Measurements from ENCODE around the gene ZNF621.

The ZNF621 gene

GRCh38 chr3:40524568-40525285 is at the start of gene ZNF621:
TSS of gene ZNF621 (plus strand) at chr3:40524960. CDS start at chr3:40525841, 881 bp downstream.
- peak; percentile 30 to 91 (median 77) for DNase-seq

GRCh38 chr3:40476478-40477470 is 48.0 kb upstream of the ZNF621 start, which contains the start of gene ZNF619:
TSS of gene ZNF619 (plus strand) at chr3:40477122. CDS start at chr3:40477980, 858 bp downstream.
- DNase-seq: peak in 52 of 56 donors; percentile 2 to 68 (median 37)

- peak in 8 of 56 donors; percentile 1 to 28 (median 6) for DNase-seq
These were observed 47.1 kb upstream of the ZNF621 start for GRCh38 chr3:40477666-40478065.

- no peak for DNase-seq
These were observed 37.6 kb upstream of the ZNF621 start for GRCh38 chr3:40487172-40487571.

- no peak for DNase-seq
These were observed 33.8 kb upstream of the ZNF621 start for GRCh38 chr3:40490916-40491315.

GRCh38 chr3:40494698-40495097 is 30.1 kb upstream of the ZNF621 start:
- DNase-seq: no peak

- no peak for DNase-seq
These were observed 27.5 kb upstream of the ZNF621 start for GRCh38 chr3:40497288-40497687.

GRCh38 chr3:40499952-40500351 is 24.8 kb upstream of the ZNF621 start:
- DNase-seq: no peak

GRCh38 chr3:40502034-40502433 is 22.7 kb upstream of the ZNF621 start:
- no peak for DNase-seq

GRCh38 chr3:40504636-40505430 is 19.9 kb upstream of the ZNF621 start:
- no peak for DNase-seq

- DNase-seq: peak in 55 of 56 donors; percentile 18 to 81 (median 64)
These were observed 18.9 kb upstream of the ZNF621 start, which contains the start of gene ZNF620 for GRCh38 chr3:40505599-40506462. TSS of gene ZNF620 (plus strand) at chr3:40506039. CDS start at chr3:40506353, 314 bp downstream.

GRCh38 chr3:40511031-40511718 is 13.6 kb upstream of the ZNF621 start:
- peak in 5 of 56 donors; percentile 2 to 21 (median 11) for DNase-seq

- DNase-seq: no peak
These were observed 8.6 kb upstream of the ZNF621 start for GRCh38 chr3:40516201-40516600.

GRCh38 chr3:40518067-40518466 is 6.7 kb upstream of the ZNF621 start:
- no peak for DNase-seq

- no peak for DNase-seq
These were observed 5.9 kb upstream of the ZNF621 start for GRCh38 chr3:40518848-40519247.

- no peak for DNase-seq
These were observed 3.5 kb upstream of the ZNF621 start for GRCh38 chr3:40521254-40521653.

- DNase-seq: peak in 7 of 56 donors; percentile 2 to 33 (median 8)
These were observed 979 bp upstream of the ZNF621 start for GRCh38 chr3:40523781-40524180.

- DNase-seq: no peak
These were observed 565 bp upstream of the ZNF621 start for GRCh38 chr3:40524222-40524567.

- DNase-seq: no peak
These were observed 3.7 kb downstream of the ZNF621 start for GRCh38 chr3:40528426-40528825.
